Stomach (tissue), 9 donors: Measurements from ENCODE around the gene GLTPD2. TPM values are rescaled to one million over a fixed set of nuclear protein-coding genes. Genes with fewer than 3 reads are reported as not detected.

Source experiments
- DNase-seq, 2 donors: peaks; one replicate each; pipeline versions ENCODE4 v3.0.0 to v3.0.0-alpha.2; 2013 to 2019
- H3K27ac ChIP-seq, 5 donors: fragments of 200-600 bp in 4 of 5; sonication (generic) in 4 of 5; one replicate each; pipeline ENCODE4 v1.5.1; 2013 to 2019; ENCODE audit warnings: mild to moderate bottlenecking in 1 of 5, moderate library complexity in 1 of 5
- H3K27me3 ChIP-seq, 3 donors: fragments of 200-600 bp; sonication (generic); one replicate each; pipeline ENCODE4 v1.5.1; 2017 to 2019; ENCODE audit warnings: mixed run types in 1 of 3
- H3K36me3 ChIP-seq, 4 donors: fragments of 200-600 bp; sonication (generic); 1 replicate in 3 of 4; 2 replicates in 1 of 4; pipeline ENCODE4 v1.5.1; 2016 to 2019
- H3K4me1 ChIP-seq, 4 donors: fragments of 200-600 bp; sonication (generic); one replicate each; pipeline ENCODE4 v1.5.1; 2016 to 2019
- H3K4me3 ChIP-seq, 4 donors: fragments of 200-600 bp; sonication (generic) in 3 of 4; one replicate each; pipeline ENCODE4 v1.5.1; 2016 to 2019; ENCODE audit warnings: mild to moderate bottlenecking in 1 of 4
- H3K9me3 ChIP-seq, 4 donors: fragments of 200-600 bp; sonication (generic); one replicate each; pipeline ENCODE4 v1.5.1; 2016 to 2019
- CTCF ChIP-seq, 7 experiments: fragments of 450-650 bp in 4 of 7; fragments of 200-600 bp in 3 of 7; sonication (generic) in 3 of 7; IDR thresholded peaks; one replicate each; pipeline ENCODE4 v1.5.1; 2016 to 2019; ENCODE audit warnings: antibody characterized with exemption in 7 of 7, control low read depth in 2 of 7, mild to moderate bottlenecking in 1 of 7
- EP300 ChIP-seq: sonication (generic); formaldehyde crosslinking; IDR thresholded peaks from one replicate; pipeline ENCODE4 v1.6.1; 2017; ENCODE audit warnings: antibody characterized with exemption
- POLR2A ChIP-seq, 4 donors: fragments of 450-650 bp; IDR thresholded peaks; one replicate each; pipeline ENCODE4 v1.6.1; 2016; ENCODE audit warnings: antibody characterized with exemption in 4 of 4, control low read depth in 2 of 4, mild to moderate bottlenecking in 1 of 4, moderate library complexity in 1 of 4
- POLR2AphosphoS5 ChIP-seq, 3 donors: sonication (generic); formaldehyde crosslinking; IDR thresholded peaks; one replicate each; pipeline ENCODE4 v1.6.1; 2016; ENCODE audit warnings: antibody characterized with exemption in 3 of 3
- WGBS, 5 donors: extraction: QIAGEN DNeasy Blood & Tissue Kit in 3 of 5; methylation state at CpG; one replicate each; pipeline versions ENCODE4 v1.1.5 to v1.1.7; 2013 to 2018; 5-methylcytosine and 5-hydroxymethylcytosine counted together
- intact Hi-C: fragments of 100-400 bp; cut with DNase I; formaldehyde crosslinking; loops from one replicate; pipeline ENCODE4 v1.15.1; 2023; ENCODE audit warnings: low total_unique reads
- polyA plus RNA-seq, 3 donors: library from polyadenylated mRNA; stranded (reverse); fragments of 200-250 nt; gene quantifications; one replicate each; pipeline ENCODE4 v1.2.3, GENCODE V29; 2013
- total RNA-seq, 5 donors: library from RNA; depleted of rRNA; stranded (reverse); fragments of >200 nt; gene quantifications; one replicate each; pipeline versions ENCODE4 v1.1.0 to v1.2.3, GENCODE V29; 2014 to 2016
- donor health status: healthy with polysubstance abuse.
- donor health status: Bipolar disorder and iron deficiency.
- donor health status: healthy.

The GLTPD2 gene
- total and polyA plus RNA-seq, 8 donors: 0.15 TPM; not detected in 7

- H3K27me3 ChIP-seq: peaks cover 0 to 31% (median 0%) of the 10 kb centered on the region in 3 donors
- 95 to 98% (median 96%) methylated on average over 5 to 8 of the region's 8 CpGs for WGBS, 5 donors
- no peak for TF ChIP-seq EP300
- no peak for TF ChIP-seq CTCF (IDR thresholded peaks at IDR 0.05)
- TF ChIP-seq POLR2A (IDR thresholded peaks at IDR 0.05): no peak
- no peak for TF ChIP-seq POLR2AphosphoS5 (IDR thresholded peaks at IDR 0.05)
- no peaks in the 10 kb centered on the region for H3K9me3 ChIP-seq
- H3K4me1 ChIP-seq: peaks cover 19 to 41% (median 23%) of the 10 kb centered on the region in 4 donors
- intact Hi-C loops: no loop called here
- no peaks in the 10 kb centered on the region for H3K36me3 ChIP-seq
- H3K4me3 ChIP-seq: peak overlapping the region in 1 of 4 donors; percentile 71
- no peak for DNase-seq
- peak overlapping the region in 1 of 5 donors; percentile 85 for H3K27ac ChIP-seq
Observed at GRCh38 chr17:4740584-4740983, 48.2 kb upstream of the GLTPD2 start.

- no peaks in the 10 kb centered on the region for H3K9me3 ChIP-seq
- H3K4me1 ChIP-seq: peaks cover 21 to 40% (median 26%) of the 10 kb centered on the region in 4 donors
- no peak for DNase-seq
- no peaks in the 10 kb centered on the region for H3K36me3 ChIP-seq
- intact Hi-C loops: no loop called here
- H3K27me3 ChIP-seq: peaks cover 0 to 41% (median 0%) of the 10 kb centered on the region in 3 donors
- TF ChIP-seq POLR2AphosphoS5 (IDR thresholded peaks at IDR 0.05): no peak
- no peak for TF ChIP-seq EP300
- no peak for TF ChIP-seq CTCF (IDR thresholded peaks at IDR 0.05)
- TF ChIP-seq POLR2A (IDR thresholded peaks at IDR 0.05): no peak
- no peak overlapping the region for H3K27ac ChIP-seq
- H3K4me3 ChIP-seq: no peak overlapping the region
- 94 to 97% (median 95%) methylated on average over 6 to 8 of the region's 8 CpGs for WGBS, 5 donors
Observed at GRCh38 chr17:4741544-4741943, 47.2 kb upstream of the GLTPD2 start.

GRCh38 chr17:4742133-4742532 is 46.6 kb upstream of the GLTPD2 start:
- intact Hi-C loops: no loop called here
- 86 to 94% (median 92%) methylated on average over 9 of the region's 9 CpGs for WGBS, 5 donors
- Histone ChIP-seq H3K27ac (no peak overlapping the region), H3K27me3 (peaks cover 0 to 43% (median 0%) of the 10 kb centered on the region in 3 donors), H3K9me3 (no peaks in the 10 kb centered on the region), H3K36me3 (no peaks in the 10 kb centered on the region), H3K4me3 (no peak overlapping the region), H3K4me1 (peaks cover 21 to 40% (median 26%) of the 10 kb centered on the region in 4 donors)
- TF ChIP-seq POLR2A (IDR thresholded peaks at IDR 0.05): no peak
- no peak for TF ChIP-seq CTCF (IDR thresholded peaks at IDR 0.05)
- TF ChIP-seq EP300: no peak
- no peak for TF ChIP-seq POLR2AphosphoS5 (IDR thresholded peaks at IDR 0.05)
- DNase-seq: no peak

- no peak overlapping the region for H3K4me3 ChIP-seq
- no peak for DNase-seq
- intact Hi-C loops: no loop called here
- no peaks in the 10 kb centered on the region for H3K36me3 ChIP-seq
- H3K27ac ChIP-seq: no peak overlapping the region
- TF ChIP-seq CTCF (IDR thresholded peaks at IDR 0.05): no peak
- no peak for TF ChIP-seq EP300
- no peak for TF ChIP-seq POLR2A (IDR thresholded peaks at IDR 0.05)
- no peak for TF ChIP-seq POLR2AphosphoS5 (IDR thresholded peaks at IDR 0.05)
- no peaks in the 10 kb centered on the region for H3K9me3 ChIP-seq
- peaks cover 0 to 43% (median 0%) of the 10 kb centered on the region in 3 donors for H3K27me3 ChIP-seq
- 61 to 84% (median 70%) methylated on average over 8 to 10 of the region's 10 CpGs for WGBS, 5 donors
- H3K4me1 ChIP-seq: peaks cover 21 to 40% (median 26%) of the 10 kb centered on the region in 4 donors
Observed at GRCh38 chr17:4742629-4743028, 46.1 kb upstream of the GLTPD2 start.
